Natural killer cell (primary cell): Measurements from ENCODE around the gene RDX. TPM values are rescaled to one million over a fixed set of nuclear protein-coding genes. Genes with fewer than 3 reads are reported as not detected.
A peak's percentile ranks its signal among the peaks of the same experiment; 100 is the strongest.
"Not testable (repeated sequence)": the region's sequence is repeated elsewhere in the genome, so short reads cannot be mapped to it uniquely, and the experiment has no call there.

Experiments
- ATAC-seq, 3 donors: fragments of 150-1000 bp in 2 of 3; fragments of 200-7000 bp in 1 of 3; cut with Tn5 transposase; 1 replicate in 1 of 3; 2 replicates in 2 of 3; pipeline ENCODE4 v1.10.0; 2021; ENCODE audit warnings: mild to moderate bottlenecking in 2 of 3, moderate library complexity in 2 of 3
- DNase-seq, 2 donors: peaks; one replicate each; pipeline versions ENCODE4 v3.0.0 to v3.0.0-alpha.2; 2013 to 2021; ENCODE audit warnings: mixed read lengths in 1 of 2
- H3K27ac ChIP-seq: one replicate; pipeline ENCODE4 v1.5.1; 2013; ENCODE audit warnings: mild to moderate bottlenecking, low read length
- H3K27me3 ChIP-seq: one replicate; pipeline ENCODE4 v1.6.1; 2013; ENCODE audit warnings: low read length; ENCODE audit not compliant: control insufficient read depth, insufficient read depth
- H3K36me3 ChIP-seq: one replicate; pipeline ENCODE4 v1.6.1; 2013; ENCODE audit warnings: low read length; ENCODE audit not compliant: control insufficient read depth, insufficient read depth
- H3K4me1 ChIP-seq: one replicate; pipeline ENCODE4 v1.6.1; 2013; ENCODE audit warnings: low read length; ENCODE audit not compliant: control insufficient read depth, insufficient read depth
- H3K4me3 ChIP-seq: one replicate; pipeline ENCODE4 v1.5.1; 2013; ENCODE audit warnings: low read length
- H3K9me3 ChIP-seq: one replicate; pipeline ENCODE4 v1.6.1; 2013; ENCODE audit warnings: low read length; ENCODE audit not compliant: control insufficient read depth, insufficient read depth
- H3K27ac Mint-ChIP-seq, 2 donors: one replicate each; pipeline ENCODE4 v1.8.0; 2022; ENCODE audit warnings: mild to moderate bottlenecking in 2 of 2, mixed read lengths in 2 of 2, moderate library complexity in 1 of 2
- H3K27me3 Mint-ChIP-seq, 2 donors: one replicate each; pipeline ENCODE4 v1.8.0; 2022; ENCODE audit warnings: low read depth in 2 of 2, mixed read lengths in 2 of 2
- H3K36me3 Mint-ChIP-seq: one replicate; pipeline ENCODE4 v1.8.0; 2022; ENCODE audit warnings: mixed read lengths
- H3K4me1 Mint-ChIP-seq, 2 donors: one replicate each; pipeline ENCODE4 v1.8.0; 2022; ENCODE audit warnings: mixed read lengths in 2 of 2
- H3K4me3 Mint-ChIP-seq: one replicate; pipeline ENCODE4 v1.8.0; 2022; ENCODE audit warnings: mild to moderate bottlenecking, moderate library complexity, mixed read lengths
- H3K9me3 Mint-ChIP-seq, 2 donors: one replicate each; pipeline ENCODE4 v1.8.0; 2022; ENCODE audit warnings: mixed read lengths in 2 of 2
- WGBS: methylation state at CpG from one replicate; pipeline ENCODE4 v1.1.7; 2013; ENCODE audit warnings: missing lambda C conversion rate; ENCODE audit not compliant: insufficient coverage; 5-methylcytosine and 5-hydroxymethylcytosine counted together
- intact Hi-C: fragments of 100-400 bp; cut with micrococcal nuclease; formaldehyde crosslinking; loops from one replicate; pipeline ENCODE4 v1.14.2; 2022
- total RNA-seq, 4 donors: library from RNA; stranded (reverse); fragments of 120-200 nt in 1 of 4; gene quantifications; one replicate each; pipeline versions ENCODE4 v1.2.3 to v1.2.4, GENCODE V29; 2013 to 2022
- TF ChIP-seq, protein P1 (sequence below): fragments of 200-600 bp; IDR thresholded peaks from one replicate; pipeline ENCODE4 v1.8.0; 2022; ENCODE audit warnings: antibody characterized with exemption

RDX gene
- total RNA-seq, 3 donors from 2014 or later (not counting 1 experiment from before 2014, with no cell fraction given), result 22.6 to 31.1 (median 25.9) TPM

DNA sequence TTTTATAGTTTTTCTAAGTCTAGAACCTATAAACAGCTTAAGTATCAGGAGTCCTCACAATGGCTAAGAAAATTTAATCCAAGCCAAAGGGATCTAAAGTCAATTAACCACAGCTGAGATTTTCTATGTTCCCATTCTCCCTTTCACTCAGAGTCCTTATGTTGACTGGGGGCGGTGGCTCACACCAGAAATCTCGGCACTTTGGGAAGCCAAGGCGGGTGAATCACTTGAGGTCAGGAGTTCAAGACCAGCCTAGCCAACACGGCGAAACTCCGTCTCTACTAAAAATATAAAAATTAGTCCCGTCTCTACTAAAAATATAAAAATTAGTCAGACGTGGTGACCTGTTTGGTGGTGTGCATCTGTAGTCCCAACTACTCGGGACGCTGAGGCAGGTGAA is 6.9 kb downstream of the RDX start:
- Histone ChIP-seq H3K4me1 (no peaks in the 10 kb centered on the region), H3K36me3 (no peaks in the 10 kb centered on the region), H3K27ac (no peak overlapping the region), H3K9me3 (no peaks in the 10 kb centered on the region), H3K27me3 (no peaks in the 10 kb centered on the region), H3K4me3 (no peak overlapping the region)
- no peak for ATAC-seq
- no peaks in the 10 kb centered on the region for H3K36me3 Mint-ChIP-seq
- H3K4me1 Mint-ChIP-seq, result peaks cover 21 to 23% of the 10 kb centered on the region in 2 donors
- H3K4me3 Mint-ChIP-seq, result no peak overlapping the region
- intact Hi-C loops, result no loop called here
- 90% methylated on average over 10 of the region's 10 CpGs for WGBS
- no peak overlapping the region for H3K27ac Mint-ChIP-seq
- no peak for DNase-seq
- no peaks in the 10 kb centered on the region for H3K9me3 Mint-ChIP-seq
- TF ChIP-seq, protein P1, sequence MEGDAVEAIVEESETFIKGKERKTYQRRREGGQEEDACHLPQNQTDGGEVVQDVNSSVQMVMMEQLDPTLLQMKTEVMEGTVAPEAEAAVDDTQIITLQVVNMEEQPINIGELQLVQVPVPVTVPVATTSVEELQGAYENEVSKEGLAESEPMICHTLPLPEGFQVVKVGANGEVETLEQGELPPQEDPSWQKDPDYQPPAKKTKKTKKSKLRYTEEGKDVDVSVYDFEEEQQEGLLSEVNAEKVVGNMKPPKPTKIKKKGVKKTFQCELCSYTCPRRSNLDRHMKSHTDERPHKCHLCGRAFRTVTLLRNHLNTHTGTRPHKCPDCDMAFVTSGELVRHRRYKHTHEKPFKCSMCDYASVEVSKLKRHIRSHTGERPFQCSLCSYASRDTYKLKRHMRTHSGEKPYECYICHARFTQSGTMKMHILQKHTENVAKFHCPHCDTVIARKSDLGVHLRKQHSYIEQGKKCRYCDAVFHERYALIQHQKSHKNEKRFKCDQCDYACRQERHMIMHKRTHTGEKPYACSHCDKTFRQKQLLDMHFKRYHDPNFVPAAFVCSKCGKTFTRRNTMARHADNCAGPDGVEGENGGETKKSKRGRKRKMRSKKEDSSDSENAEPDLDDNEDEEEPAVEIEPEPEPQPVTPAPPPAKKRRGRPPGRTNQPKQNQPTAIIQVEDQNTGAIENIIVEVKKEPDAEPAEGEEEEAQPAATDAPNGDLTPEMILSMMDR, result no peak
- H3K27me3 Mint-ChIP-seq, result no peaks in the 10 kb centered on the region

DNA sequence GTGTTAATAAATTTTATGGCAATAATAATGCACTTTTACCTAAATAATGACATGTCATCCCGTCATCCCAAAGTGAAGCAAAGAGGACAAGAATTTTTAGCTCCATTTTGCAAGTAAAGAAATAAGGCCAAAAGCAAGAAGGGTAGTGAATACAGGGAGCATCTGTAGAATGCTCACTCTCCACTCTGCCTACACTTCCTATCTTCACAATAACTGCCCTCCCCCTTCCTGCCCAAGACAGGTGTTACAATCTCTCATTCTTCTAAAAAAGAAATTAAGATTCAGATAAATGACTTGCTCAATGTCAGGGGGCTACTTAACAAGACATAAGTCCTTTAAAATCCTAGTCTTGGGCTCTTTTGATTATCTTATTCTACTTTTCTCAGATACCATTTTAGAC is 8.9 kb downstream of the RDX start:
- H3K4me1 Mint-ChIP-seq, result peaks cover 20 to 22% of the 10 kb centered on the region in 2 donors
- no peak overlapping the region for H3K4me3 ChIP-seq
- no peaks in the 10 kb centered on the region for H3K27me3 Mint-ChIP-seq
- H3K36me3 Mint-ChIP-seq, result no peaks in the 10 kb centered on the region
- H3K9me3 Mint-ChIP-seq, result no peaks in the 10 kb centered on the region
- intact Hi-C loops, result no loop called here
- 100% methylated on average over 1 of the region's 1 CpG for WGBS
- H3K4me1 ChIP-seq, result no peaks in the 10 kb centered on the region
- ATAC-seq (peak in 1 of 3 donors; percentile 58), DNase-seq (peak in 1 of 2 donors; percentile 16)
- no peak overlapping the region for H3K4me3 Mint-ChIP-seq
- no peaks in the 10 kb centered on the region for H3K9me3 ChIP-seq
- H3K27ac ChIP-seq, result no peak overlapping the region
- no peaks in the 10 kb centered on the region for H3K36me3 ChIP-seq
- no peaks in the 10 kb centered on the region for H3K27me3 ChIP-seq
- TF ChIP-seq, protein P1, result no peak
- H3K27ac Mint-ChIP-seq, result no peak overlapping the region

DNA sequence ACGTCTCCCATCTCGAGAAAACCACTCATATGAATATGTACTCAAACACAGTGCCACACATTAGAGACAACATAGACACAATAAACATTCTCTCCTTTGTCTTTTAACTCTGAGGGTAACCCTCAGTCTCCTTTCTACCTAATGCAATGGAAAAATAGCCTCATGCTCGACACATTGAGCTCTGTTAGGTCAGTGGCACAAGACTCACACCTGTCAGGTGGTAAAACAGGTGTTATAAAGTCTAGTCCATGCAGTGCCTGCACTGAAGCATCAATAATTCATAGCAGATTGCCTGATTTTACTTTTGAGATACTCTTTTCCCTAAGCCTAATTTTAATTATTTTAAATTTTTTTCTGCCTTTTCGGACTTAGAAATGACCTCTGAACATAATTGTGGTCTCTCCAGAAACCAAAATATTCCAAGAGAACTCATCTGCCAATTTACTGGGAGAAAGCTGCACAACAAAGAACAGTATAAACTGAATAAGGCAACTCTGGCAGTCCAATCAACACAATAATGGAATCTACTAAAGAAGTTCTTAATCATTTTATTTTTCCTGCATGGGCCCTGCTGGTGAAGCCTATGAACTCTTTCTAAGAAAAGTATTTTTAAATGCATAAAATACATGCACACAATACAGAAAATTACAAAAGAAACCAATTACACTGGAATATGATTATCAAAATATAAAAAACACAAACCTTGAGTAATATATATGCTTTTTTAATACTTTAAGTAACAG is 9.9 kb downstream of the RDX start:
- no peaks in the 10 kb centered on the region for H3K9me3 ChIP-seq
- no peak overlapping the region for H3K4me3 ChIP-seq
- TF ChIP-seq, protein P1, result no peak
- no peaks in the 10 kb centered on the region for H3K4me1 ChIP-seq
- H3K27me3 ChIP-seq, result no peaks in the 10 kb centered on the region
- Mint-ChIP-seq H3K9me3 (no peaks in the 10 kb centered on the region), H3K27me3 (no peaks in the 10 kb centered on the region), H3K4me1 (peaks cover 19 to 21% of the 10 kb centered on the region in 2 donors), H3K4me3 (no peak overlapping the region), H3K36me3 (no peaks in the 10 kb centered on the region), H3K27ac (no peak overlapping the region)
- H3K36me3 ChIP-seq, result no peaks in the 10 kb centered on the region
- 92% methylated on average over 4 of the region's 4 CpGs for WGBS
- intact Hi-C loops, result no loop called here
- ATAC-seq, result no peak
- DNase-seq, result no peak
- H3K27ac ChIP-seq, result no peak overlapping the region

DNA sequence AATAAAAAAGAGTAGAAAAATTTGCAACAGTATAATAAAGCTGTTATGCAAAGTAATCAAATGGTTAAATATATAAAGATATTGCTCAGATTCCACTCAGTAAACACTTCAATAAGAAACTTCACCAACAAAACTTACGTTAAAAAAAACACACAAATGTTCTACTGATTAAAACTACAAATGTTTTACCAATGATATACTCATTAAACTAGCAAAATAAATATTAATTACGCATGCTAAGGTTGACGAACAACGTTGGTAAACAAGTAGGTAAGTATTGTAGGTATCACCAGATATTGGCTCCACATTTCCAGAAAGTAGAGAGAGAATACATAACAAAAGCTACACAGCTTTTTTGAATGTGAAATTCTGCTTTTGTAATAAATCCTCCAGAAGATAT is 12.6 kb downstream of the RDX start:
- TF ChIP-seq, protein P1, result no peak
- Mint-ChIP-seq H3K4me1 (peaks cover 16 to 17% of the 10 kb centered on the region in 2 donors), H3K27ac (no peak overlapping the region), H3K9me3 (no peaks in the 10 kb centered on the region), H3K36me3 (no peaks in the 10 kb centered on the region), H3K27me3 (no peaks in the 10 kb centered on the region), H3K4me3 (no peak overlapping the region)
- no peak overlapping the region for H3K27ac ChIP-seq
- H3K4me1 ChIP-seq, result no peaks in the 10 kb centered on the region
- DNase-seq (no peak), ATAC-seq (no peak)
- no peaks in the 10 kb centered on the region for H3K9me3 ChIP-seq
- WGBS, result 100% methylated on average over 3 of the region's 4 CpGs
- peaks cover 5% of the 10 kb centered on the region for H3K36me3 ChIP-seq
- no peak overlapping the region for H3K4me3 ChIP-seq
- no peaks in the 10 kb centered on the region for H3K27me3 ChIP-seq
- intact Hi-C loops, result no loop called here

DNA sequence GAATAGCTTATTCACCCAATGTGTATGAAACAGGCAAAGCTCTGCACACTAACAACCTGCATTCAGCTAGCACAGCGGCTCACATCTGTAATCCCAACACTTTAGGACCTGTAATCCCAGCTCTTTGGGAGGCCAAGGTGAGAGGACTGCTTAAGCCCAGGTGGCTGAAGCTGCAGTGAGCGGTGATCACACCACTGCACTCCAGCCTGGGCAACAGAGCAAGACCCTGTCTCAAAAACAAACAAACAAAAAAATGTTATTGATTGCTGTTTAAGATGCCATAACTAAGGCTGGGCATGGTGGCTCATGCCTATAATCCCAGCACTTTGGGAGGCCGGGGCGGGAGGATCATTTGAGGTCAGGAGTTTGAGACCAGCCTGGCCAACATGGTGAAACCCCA is 15.8 kb downstream of the RDX start:
- H3K9me3 Mint-ChIP-seq, H3K36me3 Mint-ChIP-seq, DNase-seq, H3K27ac Mint-ChIP-seq, ATAC-seq, H3K36me3 ChIP-seq, H3K27me3 Mint-ChIP-seq, H3K4me3 Mint-ChIP-seq, H3K27me3 ChIP-seq, H3K4me1 ChIP-seq, H3K27ac ChIP-seq, intact Hi-C loops, H3K9me3 ChIP-seq, H3K4me3 ChIP-seq: not testable (repeated sequence)
- 100% methylated on average over 4 of the region's 4 CpGs for WGBS
- peaks cover 4 to 10% of the 10 kb centered on the region in 2 donors for H3K4me1 Mint-ChIP-seq
